ENCODE measurements around the gene CCSER1. TPM values are rescaled to one million over a fixed set of nuclear protein-coding genes. Genes with fewer than 3 reads are reported as not detected.

Gene CCSER1
- total and polyA plus RNA-seq, 2 experiments from 2014 or later, result 2.9 to 3.4 TPM

DNA sequence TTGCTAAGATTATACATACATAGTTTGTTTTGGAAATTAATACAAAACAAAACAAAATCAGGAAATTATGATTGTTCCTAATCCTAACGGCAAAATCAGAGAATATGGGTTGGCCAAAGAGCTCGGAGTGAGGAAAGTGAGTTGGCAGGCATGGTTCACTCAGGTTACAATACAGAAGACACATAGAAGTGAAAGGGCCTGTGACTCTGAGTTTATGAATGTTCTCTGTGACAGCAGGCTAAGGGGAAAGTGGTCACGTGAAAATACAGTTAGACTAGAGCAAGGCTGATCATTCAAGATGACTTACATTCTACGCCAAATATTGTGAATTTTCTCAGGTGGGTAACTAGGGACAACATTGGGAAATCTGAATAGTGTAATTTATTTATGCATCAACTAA lies 1001.3 kb downstream of the CCSER1 start:
- no peaks in the 10 kb centered on the region for H3K9me3 Mint-ChIP-seq
- no peak overlapping the region for H3K27ac Mint-ChIP-seq
- Histone ChIP-seq H3K4me1 (ENCODE audit: insufficient read depth) (no peaks in the 10 kb centered on the region), H3K4me2 (no peak overlapping the region), H3K9me2 (ENCODE audit: insufficient read depth) (no peaks in the 10 kb centered on the region), H2AFZ (no peak overlapping the region), H3K27ac (ENCODE audit: low read depth) (no peak overlapping the region), H4K20me1 (replicated peaks; ENCODE audit: insufficient read depth) (no peaks in the 10 kb centered on the region), H3K4me3 (no peak overlapping the region), H3K79me2 (replicated peaks; ENCODE audit: insufficient read depth) (no peaks in the 10 kb centered on the region), H3K36me3 (ENCODE audit: insufficient read depth) (no peaks in the 10 kb centered on the region), H3F3A (replicated peaks; ENCODE audit: low read depth) (no peaks in the 10 kb centered on the region), H3K27me3 (ENCODE audit: insufficient read depth) (no peaks in the 10 kb centered on the region)
- DNase-seq (ENCODE audit: low spot score) (no peak), ATAC-seq (no peak)
- no peak for TF ChIP-seq EZH2phosphoT487 (IDR thresholded peaks at IDR 0.05; ENCODE audit: unreplicated experiment)
- no peak for TF ChIP-seq ETS1 (IDR thresholded peaks at IDR 0.05)
- TF ChIP-seq ZNF114 (CRISPR knock-in tag; IDR thresholded peaks at IDR 0.05), result no peak
- TF ChIP-seq ZNF462 (CRISPR knock-in tag; IDR thresholded peaks at IDR 0.05), result no peak
- H3K27me3 Mint-ChIP-seq (ENCODE audit: insufficient read depth, low read depth, poor library complexity), result no peaks in the 10 kb centered on the region
- peaks cover 13% of the 10 kb centered on the region for H3K4me1 Mint-ChIP-seq
- H3K4me3 Mint-ChIP-seq, result no peak overlapping the region
- no peaks in the 10 kb centered on the region for H3K36me3 Mint-ChIP-seq (ENCODE audit: low read depth)

GRCh38 chr4:91147067-91147466 lies 1019.9 kb downstream of the CCSER1 start:
- ATAC-seq, result no peak
- TF ChIP-seq STAT1 (IDR thresholded peaks at IDR 0.05; ENCODE audit: unreplicated experiment) (no peak), ZNF331 (CRISPR knock-in tag; IDR thresholded peaks at IDR 0.05; ENCODE audit: low read depth) (no peak), POLR2AphosphoS5 (IDR thresholded peaks at IDR 0.05; ENCODE audit: low read depth) (no peak), CREB1 (CRISPR knock-in tag; IDR thresholded peaks at IDR 0.05; ENCODE audit: low read depth) (no peak)
- TF ChIP-seq, protein P1, sequence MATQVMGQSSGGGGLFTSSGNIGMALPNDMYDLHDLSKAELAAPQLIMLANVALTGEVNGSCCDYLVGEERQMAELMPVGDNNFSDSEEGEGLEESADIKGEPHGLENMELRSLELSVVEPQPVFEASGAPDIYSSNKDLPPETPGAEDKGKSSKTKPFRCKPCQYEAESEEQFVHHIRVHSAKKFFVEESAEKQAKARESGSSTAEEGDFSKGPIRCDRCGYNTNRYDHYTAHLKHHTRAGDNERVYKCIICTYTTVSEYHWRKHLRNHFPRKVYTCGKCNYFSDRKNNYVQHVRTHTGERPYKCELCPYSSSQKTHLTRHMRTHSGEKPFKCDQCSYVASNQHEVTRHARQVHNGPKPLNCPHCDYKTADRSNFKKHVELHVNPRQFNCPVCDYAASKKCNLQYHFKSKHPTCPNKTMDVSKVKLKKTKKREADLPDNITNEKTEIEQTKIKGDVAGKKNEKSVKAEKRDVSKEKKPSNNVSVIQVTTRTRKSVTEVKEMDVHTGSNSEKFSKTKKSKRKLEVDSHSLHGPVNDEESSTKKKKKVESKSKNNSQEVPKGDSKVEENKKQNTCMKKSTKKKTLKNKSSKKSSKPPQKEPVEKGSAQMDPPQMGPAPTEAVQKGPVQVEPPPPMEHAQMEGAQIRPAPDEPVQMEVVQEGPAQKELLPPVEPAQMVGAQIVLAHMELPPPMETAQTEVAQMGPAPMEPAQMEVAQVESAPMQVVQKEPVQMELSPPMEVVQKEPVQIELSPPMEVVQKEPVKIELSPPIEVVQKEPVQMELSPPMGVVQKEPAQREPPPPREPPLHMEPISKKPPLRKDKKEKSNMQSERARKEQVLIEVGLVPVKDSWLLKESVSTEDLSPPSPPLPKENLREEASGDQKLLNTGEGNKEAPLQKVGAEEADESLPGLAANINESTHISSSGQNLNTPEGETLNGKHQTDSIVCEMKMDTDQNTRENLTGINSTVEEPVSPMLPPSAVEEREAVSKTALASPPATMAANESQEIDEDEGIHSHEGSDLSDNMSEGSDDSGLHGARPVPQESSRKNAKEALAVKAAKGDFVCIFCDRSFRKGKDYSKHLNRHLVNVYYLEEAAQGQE (IDR thresholded peaks at IDR 0.05; ENCODE audit: unreplicated experiment), result no peak
- peaks cover 28% of the 10 kb centered on the region for H3K9me3 Mint-ChIP-seq

More at GRCh38 chr4:91147067-91147466, 1019.9 kb downstream of the CCSER1 start:
- no peak for DNase-seq (ENCODE audit: low spot score)
- Histone ChIP-seq H3K27me3 (ENCODE audit: insufficient read depth) (no peaks in the 10 kb centered on the region), H3K4me3 (no peak overlapping the region), H3K79me2 (replicated peaks; ENCODE audit: insufficient read depth) (no peaks in the 10 kb centered on the region), H3K36me3 (ENCODE audit: insufficient read depth) (no peaks in the 10 kb centered on the region), H2AFZ (peak overlapping the region; percentile 74; the same call in 1 of the 2 replicates), H4K20me1 (replicated peaks; ENCODE audit: insufficient read depth) (no peaks in the 10 kb centered on the region), H3F3A (replicated peaks; ENCODE audit: low read depth) (no peaks in the 10 kb centered on the region), H3K4me1 (ENCODE audit: insufficient read depth) (no peaks in the 10 kb centered on the region), H3K27ac (ENCODE audit: low read depth) (no peak overlapping the region), H3K9me2 (ENCODE audit: insufficient read depth) (no peaks in the 10 kb centered on the region; the same call in 1 of the 2 replicates), H3K4me2 (no peak overlapping the region)
- Mint-ChIP-seq H3K4me1 (no peaks in the 10 kb centered on the region; the same call in 2 of the 3 replicates), H3K27me3 (ENCODE audit: insufficient read depth, low read depth, poor library complexity) (no peaks in the 10 kb centered on the region), H3K27ac (no peak overlapping the region), H3K36me3 (ENCODE audit: low read depth) (peaks cover 8% of the 10 kb centered on the region; the same call in 2 of the 3 replicates), H3K4me3 (no peak overlapping the region)
